Hepatocyte (in vitro differentiated cells): Measurements from ENCODE around the gene CD69. TPM values are rescaled to one million over a fixed set of nuclear protein-coding genes. Genes with fewer than 3 reads are reported as not detected.

Source experiments
- DNase-seq: peaks from one replicate; pipeline ENCODE4 v3.0.0-alpha.2; 2016; ENCODE audit warnings: low spot score
- H2AFZ ChIP-seq: fragments of 200-600 bp; sonication (generic); 2 replicates; pipeline ENCODE4 v1.6.0; 2016; ENCODE audit warnings: antibody characterized with exemption, mild to moderate bottlenecking
- H3K27ac ChIP-seq: fragments of 200-600 bp; sonication (generic); 2 replicates; pipeline ENCODE4 v1.5.1; 2016; ENCODE audit warnings: mild to moderate bottlenecking
- H3K27me3 ChIP-seq: fragments of 200-600 bp; sonication (generic); 2 replicates; pipeline ENCODE4 v1.6.1; 2016
- H3K36me3 ChIP-seq: fragments of 200-600 bp; sonication (generic); replicated peaks from 2 replicates; pipeline ENCODE4 v1.5.1; 2016; ENCODE audit warnings: low read depth; ENCODE audit not compliant: insufficient read depth
- H3K4me1 ChIP-seq: fragments of 200-600 bp; sonication (generic); 2 replicates; pipeline ENCODE4 v1.5.1; 2016; ENCODE audit warnings: mild to moderate bottlenecking, moderate library complexity; ENCODE audit not compliant: insufficient read depth
- H3K4me2 ChIP-seq: fragments of 200-600 bp; sonication (generic); 2 replicates; pipeline ENCODE4 v1.6.0; 2016
- H3K4me3 ChIP-seq: fragments of 200-600 bp; sonication (generic); 2 replicates; pipeline ENCODE4 v1.5.1; 2016; ENCODE audit warnings: mild to moderate bottlenecking
- H3K79me2 ChIP-seq: fragments of 200-600 bp; sonication (generic); 2 replicates; pipeline ENCODE4 v1.6.0; 2017; ENCODE audit warnings: mild to moderate bottlenecking
- H3K9me2 ChIP-seq: fragments of 200-600 bp; sonication (generic); replicated peaks from 2 replicates; pipeline ENCODE4 v1.6.0; 2017; ENCODE audit warnings: mild to moderate bottlenecking; ENCODE audit not compliant: insufficient read depth
- H3K9me3 ChIP-seq: fragments of 200-600 bp; sonication (generic); 2 replicates; pipeline ENCODE4 v1.5.1; 2016; ENCODE audit warnings: low read depth, mild to moderate bottlenecking
- H4K20me1 ChIP-seq: fragments of 200-600 bp; sonication (generic); 2 replicates; pipeline ENCODE4 v1.6.0; 2016; ENCODE audit warnings: mild to moderate bottlenecking; ENCODE audit not compliant: insufficient read depth, poor library complexity, severe bottlenecking
- EZH2 ChIP-seq: fragments of 200-600 bp; sonication (generic); IDR thresholded peaks from 2 replicates; pipeline ENCODE4 v1.6.1; 2016; ENCODE audit warnings: antibody characterized with exemption, mild to moderate bottlenecking, borderline replicate concordance
- EZH2phosphoT487 ChIP-seq: fragments of 200-600 bp; sonication (generic); IDR thresholded peaks from one replicate; pipeline ENCODE4 v1.6.1; 2018; ENCODE audit warnings: antibody characterized with exemption, mild to moderate bottlenecking, low read depth, moderate library complexity; ENCODE audit not compliant: unreplicated experiment, severe bottlenecking
- WGBS: methylation state at CpG from one replicate; pipeline ENCODE4 v1.1.6; 2016; ENCODE audit warnings: low lambda C conversion rate; ENCODE audit errors: missing lambda C conversion rate; 5-methylcytosine and 5-hydroxymethylcytosine counted together
- polyA plus RNA-seq: library from polyadenylated mRNA; unstranded; fragments of >200 nt; fragmentation: Nextera tagmentation; extraction: Ambion mirVana; gene quantifications from 2 replicates; pipeline ENCODE4 v1.2.1, GENCODE V29; 2016
- total RNA-seq: library from RNA; depleted of rRNA; stranded (reverse); fragments of >200 nt; gene quantifications from 2 replicates; pipeline ENCODE4 v1.2.3, GENCODE V29; 2014
- TF ChIP-seq, protein P1 (sequence below): fragments of 200-600 bp; sonication (generic); IDR thresholded peaks from 2 replicates; pipeline ENCODE4 v1.5.1; 2016; ENCODE audit warnings: antibody characterized with exemption, mild to moderate bottlenecking; ENCODE audit not compliant: poor library complexity

CD69 gene
- total and polyA plus RNA-seq, 2 experiments from 2014 or later, result 0.07 to 0.57 TPM

DNA sequence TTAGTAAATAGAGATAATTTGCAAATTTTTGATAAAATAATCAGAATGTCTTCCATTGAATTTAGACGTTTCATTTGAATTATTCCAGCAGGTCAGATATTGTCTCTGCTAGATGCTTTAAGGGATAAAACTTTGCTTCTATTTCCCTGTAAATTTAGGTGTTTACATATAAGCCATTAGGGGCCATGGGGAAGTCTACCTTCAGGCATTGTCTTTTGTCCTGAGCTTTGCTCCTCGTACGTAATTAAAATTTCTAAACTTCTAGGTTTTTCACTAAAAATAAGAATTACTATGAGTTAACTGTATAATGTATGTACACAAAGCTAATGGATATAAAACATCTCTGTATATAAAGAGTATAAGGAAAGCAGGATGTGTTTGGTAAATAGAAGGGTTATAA, 24.1 kb upstream of the CD69 start:
- Histone ChIP-seq H4K20me1 (no peaks in the 10 kb centered on the region), H2AFZ (no peak overlapping the region), H3K79me2 (no peaks in the 10 kb centered on the region), H3K4me2 (peak overlapping the region; percentile 10), H3K9me2 (no peaks in the 10 kb centered on the region), H3K4me3 (no peak overlapping the region), H3K27me3 (no peaks in the 10 kb centered on the region), H3K9me3 (peaks cover 2% of the 10 kb centered on the region), H3K27ac (no peak overlapping the region), H3K36me3 (no peaks in the 10 kb centered on the region), H3K4me1 (no peaks in the 10 kb centered on the region)
- no peak for DNase-seq
- TF ChIP-seq, protein P1, sequence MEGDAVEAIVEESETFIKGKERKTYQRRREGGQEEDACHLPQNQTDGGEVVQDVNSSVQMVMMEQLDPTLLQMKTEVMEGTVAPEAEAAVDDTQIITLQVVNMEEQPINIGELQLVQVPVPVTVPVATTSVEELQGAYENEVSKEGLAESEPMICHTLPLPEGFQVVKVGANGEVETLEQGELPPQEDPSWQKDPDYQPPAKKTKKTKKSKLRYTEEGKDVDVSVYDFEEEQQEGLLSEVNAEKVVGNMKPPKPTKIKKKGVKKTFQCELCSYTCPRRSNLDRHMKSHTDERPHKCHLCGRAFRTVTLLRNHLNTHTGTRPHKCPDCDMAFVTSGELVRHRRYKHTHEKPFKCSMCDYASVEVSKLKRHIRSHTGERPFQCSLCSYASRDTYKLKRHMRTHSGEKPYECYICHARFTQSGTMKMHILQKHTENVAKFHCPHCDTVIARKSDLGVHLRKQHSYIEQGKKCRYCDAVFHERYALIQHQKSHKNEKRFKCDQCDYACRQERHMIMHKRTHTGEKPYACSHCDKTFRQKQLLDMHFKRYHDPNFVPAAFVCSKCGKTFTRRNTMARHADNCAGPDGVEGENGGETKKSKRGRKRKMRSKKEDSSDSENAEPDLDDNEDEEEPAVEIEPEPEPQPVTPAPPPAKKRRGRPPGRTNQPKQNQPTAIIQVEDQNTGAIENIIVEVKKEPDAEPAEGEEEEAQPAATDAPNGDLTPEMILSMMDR, result no peak
- no peak for TF ChIP-seq EZH2
- TF ChIP-seq EZH2phosphoT487, result no peak
- WGBS, result 34% methylated on average over 3 of the region's 3 CpGs

DNA sequence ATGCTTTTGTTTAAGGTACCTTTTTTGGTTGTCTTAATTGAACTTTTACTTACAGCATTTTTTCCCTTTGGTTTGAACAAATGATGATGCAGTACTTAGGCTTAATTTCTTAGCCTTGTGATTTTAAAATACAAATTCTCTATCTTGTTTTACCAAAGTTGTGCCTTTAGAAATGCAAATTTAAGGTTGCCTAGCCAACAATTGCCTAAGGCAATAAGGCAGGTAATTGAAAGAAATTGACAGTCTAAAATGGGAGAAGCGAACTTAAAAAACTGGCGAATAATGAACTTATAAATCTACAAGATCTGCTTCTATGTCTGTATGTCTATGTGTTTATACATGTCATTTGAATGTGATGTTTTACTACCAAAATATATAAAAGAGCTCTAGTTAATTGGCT, 23.6 kb upstream of the CD69 start:
- no peak for DNase-seq
- no peaks in the 10 kb centered on the region for H3K9me3 ChIP-seq
- no peaks in the 10 kb centered on the region for H3K27me3 ChIP-seq
- no peaks in the 10 kb centered on the region for H3K4me1 ChIP-seq
- no peaks in the 10 kb centered on the region for H3K79me2 ChIP-seq
- H2AFZ ChIP-seq, result no peak overlapping the region
- H3K9me2 ChIP-seq, result no peaks in the 10 kb centered on the region
- no peaks in the 10 kb centered on the region for H4K20me1 ChIP-seq
- 75% methylated on average over 2 of the region's 2 CpGs for WGBS
- H3K4me2 ChIP-seq, result peak overlapping the region; percentile 10
- TF ChIP-seq EZH2phosphoT487, result no peak
- no peak for TF ChIP-seq EZH2
- TF ChIP-seq, protein P1, result no peak
- no peaks in the 10 kb centered on the region for H3K36me3 ChIP-seq
- H3K27ac ChIP-seq, result no peak overlapping the region
- no peak overlapping the region for H3K4me3 ChIP-seq

DNA sequence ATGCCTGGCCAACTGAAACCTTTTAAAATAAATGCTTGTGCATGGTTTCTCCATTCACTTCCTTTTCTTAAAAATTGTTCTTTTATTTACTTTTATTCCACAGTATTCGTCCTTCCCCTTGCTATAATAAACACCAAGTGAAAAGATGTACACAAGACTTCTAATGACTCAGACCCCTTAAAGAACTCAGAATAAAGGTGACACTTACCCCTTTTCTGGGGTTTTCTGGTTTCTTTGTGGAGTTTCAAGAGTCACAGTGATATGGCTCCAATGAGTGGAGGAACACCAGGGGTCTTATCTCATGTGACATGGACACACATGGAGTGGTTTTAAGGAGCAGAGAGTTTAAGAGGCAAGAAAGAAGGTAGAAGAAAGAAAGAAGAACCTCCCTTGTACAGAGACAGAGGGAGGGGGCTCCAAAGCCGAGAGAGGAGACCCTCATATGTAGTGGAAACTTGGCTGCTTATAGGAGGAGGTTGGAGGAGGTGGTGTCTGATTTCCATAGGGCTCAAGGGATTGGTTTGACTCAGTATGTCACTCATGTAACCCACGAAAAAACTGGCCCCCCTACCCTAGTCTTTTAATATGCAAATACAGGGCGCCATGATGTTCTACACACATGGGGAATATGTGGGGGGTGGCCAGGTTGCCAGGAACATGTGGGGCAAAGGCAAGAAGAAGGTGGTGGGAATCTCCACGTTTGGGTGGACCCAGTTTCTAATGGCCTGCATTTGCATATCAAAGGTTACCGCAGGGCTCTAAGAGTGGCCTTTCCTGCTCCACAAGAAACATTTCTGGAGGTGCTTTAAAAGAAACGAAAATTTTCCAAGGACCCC, 22.1 kb upstream of the CD69 start:
- Histone ChIP-seq H4K20me1 (no peaks in the 10 kb centered on the region), H3K9me2 (no peaks in the 10 kb centered on the region), H2AFZ (no peak overlapping the region), H3K4me2 (no peak overlapping the region), H3K27ac (no peak overlapping the region), H3K27me3 (no peaks in the 10 kb centered on the region), H3K79me2 (no peaks in the 10 kb centered on the region), H3K4me1 (no peaks in the 10 kb centered on the region), H3K9me3 (no peaks in the 10 kb centered on the region), H3K4me3 (no peak overlapping the region), H3K36me3 (no peaks in the 10 kb centered on the region)
- WGBS, result 75% methylated on average over 7 of the region's 7 CpGs
- TF ChIP-seq EZH2, result no peak
- TF ChIP-seq, protein P1, result no peak
- no peak for TF ChIP-seq EZH2phosphoT487
- no peak for DNase-seq
